ENCODE results near the gene B3GALT4.

DNA sequence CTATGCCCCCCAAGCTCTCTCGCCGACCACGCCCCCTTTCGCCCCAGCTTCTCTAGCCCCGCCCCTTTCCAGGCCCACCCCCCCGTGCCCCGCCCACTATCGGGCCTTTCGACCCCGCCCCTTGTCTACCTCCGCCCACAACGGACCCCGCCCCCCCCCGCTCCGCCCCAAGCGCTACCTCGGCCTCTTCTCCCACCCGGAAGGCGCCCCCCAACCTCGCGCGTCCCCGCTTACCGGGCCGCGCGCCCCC, 40.4 kb downstream of the B3GALT4 start:
- TF ChIP-seq CTCF (IDR thresholded peaks at IDR 0.05) (no peak), ZFX (IDR thresholded peaks at IDR 0.05; ENCODE audit: borderline replicate concordance) (no peak)
